ENCODE measurements around the gene CXCR6. TPM values are rescaled to one million over a fixed set of nuclear protein-coding genes. Genes with fewer than 3 reads are reported as not detected.

The CXCR6 gene
- total RNA-seq, 1 donor from 2014 or later: not detected

GRCh38 chr3:45983770-45984169, 40.5 kb downstream of the CXCR6 start:
- no peaks in the 10 kb centered on the region for H3K9me3 ChIP-seq (ENCODE audit: low read depth)
- H3K9ac ChIP-seq: no peak overlapping the region
- H3K36me3 ChIP-seq: peaks cover 7% of the 10 kb centered on the region
- no peak for DNase-seq (ENCODE audit: low spot score)
- Mint-ChIP-seq H3K27ac (no peak overlapping the region), H3K9me3 (no peaks in the 10 kb centered on the region), H3K36me3 (peaks cover 10% of the 10 kb centered on the region), H3K4me3 (no peak overlapping the region), H3K27me3 (ENCODE audit: insufficient read depth, low read depth) (no peaks in the 10 kb centered on the region), H3K4me1 (peaks cover 12% of the 10 kb centered on the region)
- no peak overlapping the region for H3K4me2 ChIP-seq
- no peaks in the 10 kb centered on the region for H3K27me3 ChIP-seq
- peaks cover 25% of the 10 kb centered on the region for H4K20me1 ChIP-seq (ENCODE audit: low read depth)
- no peaks in the 10 kb centered on the region for H3K4me1 ChIP-seq
- no peak overlapping the region for H2AFZ ChIP-seq (replicated peaks)
- H3K27ac ChIP-seq: no peak overlapping the region
- no peak overlapping the region for H3K4me3 ChIP-seq
- no peaks in the 10 kb centered on the region for H3F3A ChIP-seq (ENCODE audit: low read depth)
- H3K79me2 ChIP-seq (ENCODE audit: low read depth): no peaks in the 10 kb centered on the region
- TF ChIP-seq EZH2 (IDR thresholded peaks at IDR 0.05) (no peak), EZH2phosphoT487 (IDR thresholded peaks at IDR 0.05) (no peak), CTCF (IDR thresholded peaks at IDR 0.05) (no peak)

- Histone ChIP-seq H3F3A (ENCODE audit: low read depth) (no peaks in the 10 kb centered on the region), H3K4me1 (no peaks in the 10 kb centered on the region), H3K4me3 (no peak overlapping the region), H3K9me3 (ENCODE audit: low read depth) (no peaks in the 10 kb centered on the region), H3K36me3 (peaks cover 7% of the 10 kb centered on the region), H4K20me1 (ENCODE audit: low read depth) (peaks cover 25% of the 10 kb centered on the region), H3K27me3 (no peaks in the 10 kb centered on the region), H2AFZ (replicated peaks) (no peak overlapping the region), H3K27ac (no peak overlapping the region), H3K4me2 (no peak overlapping the region), H3K79me2 (ENCODE audit: low read depth) (peaks cover 5% of the 10 kb centered on the region), H3K9ac (no peak overlapping the region)
- H3K4me1 Mint-ChIP-seq: peaks cover 12% of the 10 kb centered on the region
- peaks cover 2% of the 10 kb centered on the region for H3K27me3 Mint-ChIP-seq (ENCODE audit: insufficient read depth, low read depth)
- no peaks in the 10 kb centered on the region for H3K9me3 Mint-ChIP-seq
- H3K4me3 Mint-ChIP-seq: no peak overlapping the region
- DNase-seq (ENCODE audit: low spot score): no peak
- peaks cover 6% of the 10 kb centered on the region for H3K36me3 Mint-ChIP-seq
- H3K27ac Mint-ChIP-seq: peak overlapping the region; percentile 33
- TF ChIP-seq CTCF (IDR thresholded peaks at IDR 0.05) (no peak), EZH2 (IDR thresholded peaks at IDR 0.05) (no peak), EZH2phosphoT487 (IDR thresholded peaks at IDR 0.05) (no peak)
These were observed 41.4 kb downstream of the CXCR6 start for GRCh38 chr3:45984331-45985312.

GRCh38 chr3:45985532-45986302, 42.5 kb downstream of the CXCR6 start:
- Histone ChIP-seq H3F3A (ENCODE audit: low read depth) (no peaks in the 10 kb centered on the region), H3K27ac (no peak overlapping the region), H3K9ac (no peak overlapping the region), H3K36me3 (peaks cover 3% of the 10 kb centered on the region), H3K79me2 (ENCODE audit: low read depth) (peaks cover 5% of the 10 kb centered on the region), H3K9me3 (ENCODE audit: low read depth) (no peaks in the 10 kb centered on the region), H3K4me2 (no peak overlapping the region), H3K4me3 (no peak overlapping the region), H2AFZ (replicated peaks) (no peak overlapping the region), H3K27me3 (no peaks in the 10 kb centered on the region), H4K20me1 (ENCODE audit: low read depth) (peaks cover 33% of the 10 kb centered on the region), H3K4me1 (no peaks in the 10 kb centered on the region)
- Mint-ChIP-seq H3K4me1 (peaks cover 12% of the 10 kb centered on the region), H3K27me3 (ENCODE audit: insufficient read depth, low read depth) (peaks cover 2% of the 10 kb centered on the region), H3K27ac (no peak overlapping the region), H3K9me3 (no peaks in the 10 kb centered on the region), H3K36me3 (peaks cover 6% of the 10 kb centered on the region), H3K4me3 (no peak overlapping the region)
- no peak for DNase-seq (ENCODE audit: low spot score)
- no peak for TF ChIP-seq CTCF (IDR thresholded peaks at IDR 0.05)
- TF ChIP-seq EZH2phosphoT487 (IDR thresholded peaks at IDR 0.05): no peak
